Stomach (tissue), 9 donors: ENCODE data around the gene RGL2. TPM values are rescaled to one million over a fixed set of nuclear protein-coding genes. Genes with fewer than 3 reads are reported as not detected.
A peak's percentile ranks its signal among the peaks of the same experiment; 100 is the strongest.

Experiments used
- DNase-seq, 2 donors: peaks; one replicate each; pipeline versions ENCODE4 v3.0.0 to v3.0.0-alpha.2; 2013 to 2019
- H3K27ac ChIP-seq, 5 donors: fragments of 200-600 bp in 4 of 5; sonication (generic) in 4 of 5; one replicate each; pipeline ENCODE4 v1.5.1; 2013 to 2019; ENCODE audit warnings: mild to moderate bottlenecking in 1 of 5, moderate library complexity in 1 of 5
- H3K27me3 ChIP-seq, 3 donors: fragments of 200-600 bp; sonication (generic); one replicate each; pipeline ENCODE4 v1.5.1; 2017 to 2019; ENCODE audit warnings: mixed run types in 1 of 3
- H3K36me3 ChIP-seq, 4 donors: fragments of 200-600 bp; sonication (generic); 1 replicate in 3 of 4; 2 replicates in 1 of 4; pipeline ENCODE4 v1.5.1; 2016 to 2019
- H3K4me1 ChIP-seq, 4 donors: fragments of 200-600 bp; sonication (generic); one replicate each; pipeline ENCODE4 v1.5.1; 2016 to 2019
- H3K4me3 ChIP-seq, 4 donors: fragments of 200-600 bp; sonication (generic) in 3 of 4; one replicate each; pipeline ENCODE4 v1.5.1; 2016 to 2019; ENCODE audit warnings: mild to moderate bottlenecking in 1 of 4
- H3K9me3 ChIP-seq, 4 donors: fragments of 200-600 bp; sonication (generic); one replicate each; pipeline ENCODE4 v1.5.1; 2016 to 2019
- CTCF ChIP-seq, 7 experiments: fragments of 450-650 bp in 4 of 7; fragments of 200-600 bp in 3 of 7; sonication (generic) in 3 of 7; IDR thresholded peaks; one replicate each; pipeline ENCODE4 v1.5.1; 2016 to 2019; ENCODE audit warnings: antibody characterized with exemption in 7 of 7, control low read depth in 2 of 7, mild to moderate bottlenecking in 1 of 7
- EP300 ChIP-seq: sonication (generic); formaldehyde crosslinking; IDR thresholded peaks from one replicate; pipeline ENCODE4 v1.6.1; 2017; ENCODE audit warnings: antibody characterized with exemption
- POLR2A ChIP-seq, 4 donors: fragments of 450-650 bp; IDR thresholded peaks; one replicate each; pipeline ENCODE4 v1.6.1; 2016; ENCODE audit warnings: antibody characterized with exemption in 4 of 4, control low read depth in 2 of 4, mild to moderate bottlenecking in 1 of 4, moderate library complexity in 1 of 4
- POLR2AphosphoS5 ChIP-seq, 3 donors: sonication (generic); formaldehyde crosslinking; IDR thresholded peaks; one replicate each; pipeline ENCODE4 v1.6.1; 2016; ENCODE audit warnings: antibody characterized with exemption in 3 of 3
- WGBS, 5 donors: extraction: QIAGEN DNeasy Blood & Tissue Kit in 3 of 5; methylation state at CpG; one replicate each; pipeline versions ENCODE4 v1.1.5 to v1.1.7; 2013 to 2018; 5-methylcytosine and 5-hydroxymethylcytosine counted together
- intact Hi-C: fragments of 100-400 bp; cut with DNase I; formaldehyde crosslinking; loops from one replicate; pipeline ENCODE4 v1.15.1; 2023; ENCODE audit warnings: low total_unique reads
- polyA plus RNA-seq, 3 donors: library from polyadenylated mRNA; stranded (reverse); fragments of 200-250 nt; gene quantifications; one replicate each; pipeline ENCODE4 v1.2.3, GENCODE V29; 2013
- total RNA-seq, 5 donors: library from RNA; depleted of rRNA; stranded (reverse); fragments of >200 nt; gene quantifications; one replicate each; pipeline versions ENCODE4 v1.1.0 to v1.2.3, GENCODE V29; 2014 to 2016
- donor health status: healthy with polysubstance abuse.
- donor health status: Bipolar disorder and iron deficiency.
- donor health status: healthy.

The RGL2 gene
- total and polyA plus RNA-seq, 8 donors, result 10.4 to 112 (median 48.5) TPM

DNA sequence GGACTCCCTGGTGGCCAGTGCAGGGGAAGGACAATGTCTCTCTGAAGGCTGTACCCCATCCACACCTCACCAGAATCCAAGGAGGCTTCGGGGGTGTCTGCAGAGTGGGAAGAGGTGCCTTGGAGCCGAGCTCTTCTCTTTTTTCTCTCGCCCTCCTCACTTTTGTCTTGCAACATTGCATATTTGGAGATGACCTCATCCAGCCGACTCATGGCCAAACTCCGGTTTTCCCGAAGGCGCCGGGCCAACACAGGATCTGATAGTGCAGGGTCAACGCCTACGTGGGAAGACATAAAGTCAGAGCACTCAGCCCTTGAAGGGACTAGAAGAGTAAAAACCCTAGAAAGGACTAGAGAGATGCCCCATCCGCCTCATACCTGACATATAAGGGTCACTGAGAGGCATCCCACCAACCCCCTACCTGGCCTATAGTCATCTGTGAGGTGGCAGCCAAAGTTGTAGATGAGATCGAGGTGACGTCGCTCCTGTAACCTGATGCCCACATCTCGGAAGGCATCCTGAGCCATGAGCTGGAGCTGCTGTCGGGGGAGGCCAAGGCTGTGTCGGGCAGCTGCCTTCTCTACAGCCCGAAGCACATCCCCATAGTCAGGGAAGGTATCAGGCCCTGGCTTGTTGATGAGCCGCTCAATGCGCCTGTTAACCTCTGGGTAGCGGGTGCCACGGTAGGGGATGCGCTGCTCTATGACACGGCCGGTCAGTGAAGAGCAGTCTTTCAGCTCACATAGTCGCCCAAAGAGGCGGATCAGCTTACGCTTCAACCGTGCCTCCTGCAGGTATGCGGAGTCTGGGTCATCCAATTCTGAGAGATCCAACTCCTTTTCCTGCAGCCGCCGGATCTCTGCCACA is 21.8 kb upstream of the RGL2 start:
- DNase-seq, result peak in 1 of 2 donors; percentile 59
- peak overlapping the region in 2 of 4 donors; percentile 71 to 91 for H3K4me3 ChIP-seq
- TF ChIP-seq CTCF (IDR thresholded peaks at IDR 0.05) (no peak), POLR2AphosphoS5 (IDR thresholded peaks at IDR 0.05) (no peak), EP300 (no peak), POLR2A (IDR thresholded peaks at IDR 0.05) (no peak)
- H3K27ac ChIP-seq, result peak overlapping the region in 4 of 5 donors; percentile 64 to 97 (median 92)
- intact Hi-C loops, result no loop called here
- H3K27me3 ChIP-seq, result no peaks in the 10 kb centered on the region
- no peaks in the 10 kb centered on the region for H3K9me3 ChIP-seq
- peaks cover 42 to 73% (median 70%) of the 10 kb centered on the region in 4 donors for H3K4me1 ChIP-seq
- 55 to 78% (median 75%) methylated on average over 19 to 32 of the region's 32 CpGs for WGBS, 5 donors
- peaks cover 27 to 43% (median 40%) of the 10 kb centered on the region in 4 donors for H3K36me3 ChIP-seq

GRCh38 chr6:33319939-33320314 is 21.2 kb upstream of the RGL2 start:
- no peaks in the 10 kb centered on the region for H3K9me3 ChIP-seq
- WGBS, 5 donors, result 86 to 93% (median 89%) methylated on average over 3 of the region's 3 CpGs
- intact Hi-C loops, result no loop called here
- H3K27me3 ChIP-seq, result no peaks in the 10 kb centered on the region
- peaks cover 48 to 79% (median 76%) of the 10 kb centered on the region in 4 donors for H3K4me1 ChIP-seq
- TF ChIP-seq CTCF (IDR thresholded peaks at IDR 0.05) (no peak), EP300 (no peak), POLR2AphosphoS5 (IDR thresholded peaks at IDR 0.05) (no peak), POLR2A (IDR thresholded peaks at IDR 0.05) (no peak)
- no peak for DNase-seq
- peak overlapping the region in 4 of 5 donors; percentile 64 to 97 (median 92) for H3K27ac ChIP-seq
- peak overlapping the region in 2 of 4 donors; percentile 11 to 91 for H3K4me3 ChIP-seq
- peaks cover 27 to 45% (median 40%) of the 10 kb centered on the region in 4 donors for H3K36me3 ChIP-seq

- WGBS, 5 donors, result 56 to 61% (median 60%) methylated on average over 8 of the region's 8 CpGs
- no peak for TF ChIP-seq POLR2A (IDR thresholded peaks at IDR 0.05)
- TF ChIP-seq POLR2AphosphoS5 (IDR thresholded peaks at IDR 0.05), result no peak
- TF ChIP-seq EP300, result no peak
- no peak for TF ChIP-seq CTCF (IDR thresholded peaks at IDR 0.05)
- intact Hi-C loops, result no loop called here
- peaks cover 27 to 45% (median 40%) of the 10 kb centered on the region in 4 donors for H3K36me3 ChIP-seq
- peaks cover 48 to 80% (median 76%) of the 10 kb centered on the region in 4 donors for H3K4me1 ChIP-seq
- H3K4me3 ChIP-seq, result peak overlapping the region; percentile 47 to 58 (median 53)
- peak overlapping the region; percentile 80 to 97 (median 89) for H3K27ac ChIP-seq
- H3K27me3 ChIP-seq, result no peaks in the 10 kb centered on the region
- no peak for DNase-seq
- no peaks in the 10 kb centered on the region for H3K9me3 ChIP-seq
These were observed 19.8 kb upstream of the RGL2 start for GRCh38 chr6:33318426-33319073.

DNA sequence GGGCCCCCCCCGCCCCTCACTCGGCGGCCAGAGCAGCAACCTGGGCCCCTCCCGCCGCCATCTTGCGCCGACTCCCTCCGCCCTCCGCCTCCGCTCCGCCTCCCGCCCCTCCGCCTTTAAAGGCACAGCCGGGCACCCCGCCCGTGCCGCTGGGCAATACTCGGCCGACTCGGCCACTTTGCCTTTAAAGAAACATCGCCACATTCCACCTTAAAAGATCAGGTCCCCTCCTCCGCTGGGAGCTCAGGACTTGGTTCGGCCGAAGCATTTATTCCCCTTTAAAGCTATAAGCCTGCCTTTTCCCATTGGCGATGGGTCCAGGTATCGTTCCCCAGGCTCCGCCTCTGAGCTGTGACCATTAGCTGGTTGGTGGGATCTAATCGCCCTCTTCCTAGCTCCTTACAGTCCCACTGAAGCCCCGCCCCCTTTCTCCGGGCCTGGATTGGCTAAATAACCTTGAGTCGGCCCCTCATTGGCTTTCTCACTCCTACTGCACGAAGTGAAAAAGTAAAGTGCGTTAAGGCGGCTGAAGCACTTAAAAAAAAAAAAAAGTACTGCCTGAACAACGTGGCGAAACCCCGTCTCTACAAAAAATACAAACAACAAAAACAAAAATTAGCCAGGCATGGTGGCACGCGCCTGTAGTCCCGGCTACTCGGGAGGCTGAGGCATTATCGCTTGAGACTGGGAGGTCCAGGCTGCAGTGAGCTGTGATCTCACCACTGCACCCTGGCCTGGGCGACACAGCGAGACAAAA is 19.1 kb upstream of the RGL2 start, which contains the start of gene ZBTB22:
Gene ZBTB22 (minus strand): TSS at position 76 of the 757 bp plus-strand sequence. CDS start 828 bp downstream, outside the sequence.
- Histone ChIP-seq H3K4me3 (peak within 1 kb of the TSS; percentile 47 to 58 (median 53)), H3K27ac (peak within 1 kb of the TSS; percentile 80 to 97 (median 89)), H3K4me1 (peaks cover 46 to 76% (median 76%) of the 10 kb centered on the region in 4 donors), H3K27me3 (no peaks in the 10 kb centered on the region), H3K9me3 (no peaks in the 10 kb centered on the region), H3K36me3 (peaks cover 27 to 45% (median 40%) of the 10 kb centered on the region in 4 donors)
- 0 to 1% (median 1%) methylated on average over 28 to 44 of the region's 44 CpGs for WGBS, 5 donors
- intact Hi-C loops, result no loop called here
- peak; percentile 99 to 100 for DNase-seq
- TF ChIP-seq CTCF (IDR thresholded peaks at IDR 0.05), result no peak
- no peak for TF ChIP-seq POLR2A (IDR thresholded peaks at IDR 0.05)
- TF ChIP-seq POLR2AphosphoS5 (IDR thresholded peaks at IDR 0.05), result peak; percentile 24 to 81 (median 42)
- no peak for TF ChIP-seq EP300
